Measurements from ENCODE around the gene ACSBG1. TPM values are rescaled to one million over a fixed set of nuclear protein-coding genes. Genes with fewer than 3 reads are reported as not detected.

The ACSBG1 gene
- total and polyA plus RNA-seq, 12 donors, result 1.9 to 42.3 (median 5.6) TPM

- Histone ChIP-seq H3K9me3 (replicated peaks in 1 of 3) (no peaks in the 10 kb centered on the region), H3K36me3 (replicated peaks in 1 of 2) (no peaks in the 10 kb centered on the region), H3K4me3 (no peak overlapping the region), H3K27me3 (no peaks in the 10 kb centered on the region), H3K27ac (no peak overlapping the region), H3K4me1 (replicated peaks in 1 of 2) (peaks cover 29 to 32% of the 10 kb centered on the region in 2 donors)
- TF ChIP-seq POLR2A (IDR thresholded peaks at IDR 0.05) (no peak), CTCF (IDR thresholded peaks at IDR 0.05) (no peak)
- intact Hi-C loops (cut with DNase I), result no loop called here
- DNase-seq, result peak in 2 of 7 donors; percentile 12 to 35
- WGBS, 4 donors, result 70 to 85% (median 78%) methylated on average over 12 of the region's 12 CpGs
Measured at GRCh38 chr15:78211189-78211921, 23.0 kb downstream of the ACSBG1 start.

- peak in 3 of 7 donors; percentile 7 to 35 (median 13) for DNase-seq
- Histone ChIP-seq H3K4me1 (replicated peaks in 1 of 2) (peaks cover 22 to 29% of the 10 kb centered on the region in 2 donors), H3K27ac (no peak overlapping the region), H3K27me3 (no peaks in the 10 kb centered on the region), H3K9me3 (replicated peaks in 1 of 3) (no peaks in the 10 kb centered on the region), H3K4me3 (no peak overlapping the region), H3K36me3 (replicated peaks in 1 of 2) (no peaks in the 10 kb centered on the region)
- 80 to 88% (median 84%) methylated on average over 5 of the region's 5 CpGs for WGBS, 4 donors
- intact Hi-C loops (cut with DNase I), result no loop called here
- no peak for TF ChIP-seq CTCF (IDR thresholded peaks at IDR 0.05)
- TF ChIP-seq POLR2A (IDR thresholded peaks at IDR 0.05), result no peak
Measured at GRCh38 chr15:78210349-78210717, 24.0 kb downstream of the ACSBG1 start.

GRCh38 chr15:78209646-78210348 lies 24.6 kb downstream of the ACSBG1 start:
- TF ChIP-seq POLR2A (IDR thresholded peaks at IDR 0.05) (no peak), CTCF (IDR thresholded peaks at IDR 0.05) (no peak)

GRCh38 chr15:78208887-78209645 lies 25.3 kb downstream of the ACSBG1 start:
- H3K9me3 ChIP-seq (replicated peaks in 1 of 3), result no peaks in the 10 kb centered on the region
- WGBS, 4 donors, result 89 to 93% (median 92%) methylated on average over 16 to 20 of the region's 20 CpGs
- intact Hi-C loops (cut with DNase I), result no loop called here
- no peaks in the 10 kb centered on the region for H3K36me3 ChIP-seq (replicated peaks in 1 of 2)
- no peaks in the 10 kb centered on the region for H3K27me3 ChIP-seq
- H3K27ac ChIP-seq, result no peak overlapping the region
- H3K4me3 ChIP-seq, result no peak overlapping the region
- no peak for TF ChIP-seq POLR2A (IDR thresholded peaks at IDR 0.05)
- no peak for TF ChIP-seq CTCF (IDR thresholded peaks at IDR 0.05)
- DNase-seq, result peak in 3 of 7 donors; percentile 13 to 38 (median 19)
- H3K4me1 ChIP-seq (replicated peaks in 1 of 2), result peaks cover 24 to 35% of the 10 kb centered on the region in 2 donors

More at GRCh38 chr15:78209646-78210348, 24.6 kb downstream of the ACSBG1 start:
- Histone ChIP-seq H3K27ac (no peak overlapping the region), H3K36me3 (replicated peaks in 1 of 2) (no peaks in the 10 kb centered on the region), H3K4me3 (no peak overlapping the region), H3K9me3 (replicated peaks in 1 of 3) (no peaks in the 10 kb centered on the region), H3K27me3 (no peaks in the 10 kb centered on the region), H3K4me1 (replicated peaks in 1 of 2) (peaks cover 25 to 34% of the 10 kb centered on the region in 2 donors)
- 71 to 78% (median 76%) methylated on average over 7 to 9 of the region's 9 CpGs for WGBS, 4 donors
- DNase-seq, result peak in 4 of 7 donors; percentile 15 to 57 (median 52)
- intact Hi-C loops (cut with DNase I), result no loop called here
